CD8-positive, alpha-beta memory T cell (primary cell): ENCODE results near the gene MCAT. TPM values are rescaled to one million over a fixed set of nuclear protein-coding genes. Genes with fewer than 3 reads are reported as not detected.
"Not testable (repeated sequence)": the region's sequence is repeated elsewhere in the genome, so short reads cannot be mapped to it uniquely, and the experiment has no call there.

Experiments
- CTCF ChIA-PET: fragments of 350-600 bp; sonication (Branson Sonifier 250); formaldehyde crosslinking; loops from one replicate; lab custom pipeline; 2021; ENCODE audit warnings: antibody characterized with exemption; lab: Charles Lee
- POLR2A ChIA-PET: fragments of 350-600 bp; sonication (Branson Sonifier 250); formaldehyde crosslinking; loops from one replicate; lab custom pipeline; 2021; ENCODE audit warnings: antibody characterized with exemption; lab: Charles Lee
- DNase-seq, 5 donors: peaks; one replicate each; pipeline versions ENCODE4 v3.0.0 to v3.0.0-alpha.2; 2020 to 2022; ENCODE audit warnings: mixed read lengths in 1 of 5
- H3K27ac ChIP-seq: one replicate; pipeline ENCODE4 v1.7.0; 2013; ENCODE audit warnings: low read depth, mild to moderate bottlenecking, low read length, moderate library complexity
- H3K27me3 ChIP-seq: 2 replicates; pipeline ENCODE4 v1.7.0; 2013; ENCODE audit warnings: low read length, mild to moderate bottlenecking; ENCODE audit not compliant: insufficient read depth, poor library complexity, severe bottlenecking
- H3K36me3 ChIP-seq: 2 replicates; pipeline ENCODE4 v1.7.0; 2013; ENCODE audit warnings: mild to moderate bottlenecking, low read length, moderate library complexity; ENCODE audit not compliant: insufficient read depth
- H3K4me1 ChIP-seq: 2 replicates; pipeline ENCODE4 v1.7.0; 2013; ENCODE audit warnings: mild to moderate bottlenecking, low read length, moderate library complexity; ENCODE audit not compliant: insufficient read depth
- H3K4me3 ChIP-seq: 2 replicates; pipeline ENCODE4 v1.7.0; 2013; ENCODE audit warnings: mild to moderate bottlenecking, low read length
- H3K9me3 ChIP-seq: 2 replicates; pipeline ENCODE4 v1.7.0; 2013; ENCODE audit warnings: mild to moderate bottlenecking, low read length
- H3K27ac Mint-ChIP-seq, 8 donors: one replicate each; pipeline ENCODE4 v1.8.0; 2020 to 2021; ENCODE audit warnings: mixed read lengths in 8 of 8, mild to moderate bottlenecking in 6 of 8, inconsistent platforms in 3 of 8, moderate library complexity in 3 of 8
- H3K27me3 Mint-ChIP-seq, 2 donors: one replicate each; pipeline ENCODE4 v1.8.0; 2020 to 2021; ENCODE audit warnings: mixed read lengths in 2 of 2, mild to moderate bottlenecking in 1 of 2, moderate library complexity in 1 of 2
- H3K36me3 Mint-ChIP-seq, 3 donors: one replicate each; pipeline ENCODE4 v1.8.0; 2020 to 2021; ENCODE audit warnings: mixed read lengths in 3 of 3, inconsistent platforms in 1 of 3, mild to moderate bottlenecking in 1 of 3
- H3K4me1 Mint-ChIP-seq, 3 donors: one replicate each; pipeline ENCODE4 v1.8.0; 2020 to 2021; ENCODE audit warnings: mixed read lengths in 3 of 3, inconsistent platforms in 1 of 3, mild to moderate bottlenecking in 1 of 3
- H3K4me3 Mint-ChIP-seq, 7 donors: one replicate each; pipeline ENCODE4 v1.8.0; 2020 to 2021; ENCODE audit warnings: mixed read lengths in 7 of 7, mild to moderate bottlenecking in 6 of 7, moderate library complexity in 4 of 7, inconsistent platforms in 2 of 7
- H3K9me3 Mint-ChIP-seq, 5 donors: one replicate each; pipeline ENCODE4 v1.8.0; 2020 to 2022; ENCODE audit warnings: mixed read lengths in 5 of 5, mild to moderate bottlenecking in 3 of 5, moderate library complexity in 2 of 5, inconsistent platforms in 1 of 5
- polyA plus RNA-seq: library from polyadenylated mRNA; unstranded; fragments of 300-500 nt; fragmentation: Illumina TruSeq; gene quantifications from one replicate; pipeline ENCODE4 v1.2.3, GENCODE V29; 2021
- total RNA-seq, 2 experiments: library from RNA; stranded (reverse); gene quantifications; one replicate each; pipeline ENCODE4 v1.2.3, GENCODE V29; 2021

The MCAT gene
- total and polyA plus RNA-seq, 3 experiments from 2014 or later: 9.7 to 29.3 (median 28.4) TPM

- H3K27me3 Mint-ChIP-seq: peaks cover 1 to 2% of the 10 kb centered on the region in 2 donors
- peaks cover 17% of the 10 kb centered on the region for H3K4me1 ChIP-seq
These were observed 4.6 kb upstream of the MCAT start for GRCh38 chr22:43147821-43148220.

GRCh38 chr22:43146332-43146731 is 3.1 kb upstream of the MCAT start:
- H3K4me3 ChIP-seq, H3K9me3 ChIP-seq, H3K27me3 ChIP-seq, DNase-seq, H3K9me3 Mint-ChIP-seq, H3K27ac Mint-ChIP-seq, H3K36me3 Mint-ChIP-seq, H3K36me3 ChIP-seq, POLR2A ChIA-PET, H3K27ac ChIP-seq, H3K27me3 Mint-ChIP-seq: not testable (repeated sequence)
- CTCF ChIA-PET: interaction anchor here (1.0 kb wide), 1 partner anchor 60 kb away, joined by 3 read pairs; no protein-coding TSS in a partner anchor
- H3K4me1 ChIP-seq: peaks cover 19% of the 10 kb centered on the region
- Mint-ChIP-seq H3K4me1 (peaks cover 14 to 28% (median 20%) of the 10 kb centered on the region in 3 donors), H3K4me3 (peak overlapping the region in 1 of 7 donors; percentile 40)

More at GRCh38 chr22:43147821-43148220, 4.6 kb upstream of the MCAT start:
- no peaks in the 10 kb centered on the region for H3K36me3 ChIP-seq
- H3K27ac Mint-ChIP-seq: peak overlapping the region in 2 of 8 donors; percentile 44 to 59
- ChIA-PET POLR2A (no interaction called here), CTCF (interaction anchor here (0.7 kb wide), 1 partner anchor 10 kb away, joined by 3 read pairs; no protein-coding TSS in a partner anchor)
- H3K36me3 Mint-ChIP-seq: peaks cover 0 to 6% (median 0%) of the 10 kb centered on the region in 3 donors
- no peak overlapping the region for H3K27ac ChIP-seq
- no peaks in the 10 kb centered on the region for H3K27me3 ChIP-seq
- no peaks in the 10 kb centered on the region for H3K9me3 ChIP-seq
- DNase-seq: no peak
- peak overlapping the region in 2 of 7 donors; percentile 81 to 85 for H3K4me3 Mint-ChIP-seq
- H3K4me3 ChIP-seq: no peak overlapping the region
- no peaks in the 10 kb centered on the region for H3K9me3 Mint-ChIP-seq
- H3K4me1 Mint-ChIP-seq: peaks cover 12 to 28% (median 13%) of the 10 kb centered on the region in 3 donors

GRCh38 chr22:43145371-43145770 is 2.2 kb upstream of the MCAT start:
- H3K4me3 ChIP-seq, H3K27ac Mint-ChIP-seq, H3K27me3 Mint-ChIP-seq, H3K27me3 ChIP-seq, H3K9me3 Mint-ChIP-seq, H3K27ac ChIP-seq, H3K9me3 ChIP-seq, H3K36me3 ChIP-seq, POLR2A ChIA-PET, DNase-seq: not testable (repeated sequence)
- H3K4me1 Mint-ChIP-seq: peaks cover 12 to 30% (median 23%) of the 10 kb centered on the region in 3 donors
- H3K4me3 Mint-ChIP-seq: peak overlapping the region in 1 of 7 donors; percentile 75
- peaks cover 0 to 12% (median 0%) of the 10 kb centered on the region in 3 donors for H3K36me3 Mint-ChIP-seq
- H3K4me1 ChIP-seq: peaks cover 14% of the 10 kb centered on the region
- CTCF ChIA-PET: interaction anchor here (1.1 to 1.5 kb wide), 2 partner anchors 9 to 43 kb away, joined by 3 to 5 read pairs; no protein-coding TSS in a partner anchor

GRCh38 chr22:43144949-43145348 is 1.8 kb upstream of the MCAT start:
- no peaks in the 10 kb centered on the region for H3K9me3 ChIP-seq
- H3K27ac ChIP-seq: no peak overlapping the region
- H3K4me3 Mint-ChIP-seq: peak overlapping the region in 3 of 7 donors; percentile 23 to 75 (median 46)
- no peaks in the 10 kb centered on the region for H3K27me3 ChIP-seq
- H3K27ac Mint-ChIP-seq: peak overlapping the region in 3 of 8 donors; percentile 17 to 76 (median 48)
- H3K36me3 Mint-ChIP-seq: peaks cover 0 to 16% (median 0%) of the 10 kb centered on the region in 3 donors
- POLR2A ChIA-PET: no interaction called here
- peaks cover 11 to 30% (median 23%) of the 10 kb centered on the region in 3 donors for H3K4me1 Mint-ChIP-seq
- H3K4me3 ChIP-seq: no peak overlapping the region
- peaks cover 14% of the 10 kb centered on the region for H3K4me1 ChIP-seq
- no peak for DNase-seq
- no peaks in the 10 kb centered on the region for H3K36me3 ChIP-seq
- H3K9me3 Mint-ChIP-seq: no peaks in the 10 kb centered on the region
- CTCF ChIA-PET: interaction anchor here (1.1 to 1.5 kb wide), 2 partner anchors 9 to 43 kb away, joined by 3 to 5 read pairs; no protein-coding TSS in a partner anchor
- peaks cover 1 to 2% of the 10 kb centered on the region in 2 donors for H3K27me3 Mint-ChIP-seq

GRCh38 chr22:43136801-43137200 is 6.4 kb downstream of the MCAT start:
- no peaks in the 10 kb centered on the region for H3K27me3 ChIP-seq
- H3K4me3 ChIP-seq: no peak overlapping the region
- no peak for DNase-seq
- H3K36me3 ChIP-seq: no peaks in the 10 kb centered on the region
- ChIA-PET POLR2A (no interaction called here), CTCF (interaction anchor here (1.0 to 1.4 kb wide), 2 partner anchors 8 to 109 kb away, joined by 3 read pairs; no protein-coding TSS in a partner anchor)
- Mint-ChIP-seq H3K36me3 (peaks cover 4 to 79% (median 9%) of the 10 kb centered on the region in 3 donors), H3K27ac (no peak overlapping the region), H3K4me3 (no peak overlapping the region), H3K9me3 (no peaks in the 10 kb centered on the region), H3K27me3 (no peaks in the 10 kb centered on the region), H3K4me1 (peaks cover 5 to 17% (median 12%) of the 10 kb centered on the region in 3 donors)
- H3K4me1 ChIP-seq: peaks cover under 1% of the 10 kb centered on the region
- H3K9me3 ChIP-seq: no peaks in the 10 kb centered on the region
- no peak overlapping the region for H3K27ac ChIP-seq

GRCh38 chr22:43136255-43136654 is 6.9 kb downstream of the MCAT start:
- Mint-ChIP-seq H3K27me3 (no peaks in the 10 kb centered on the region), H3K4me3 (no peak overlapping the region), H3K27ac (peak overlapping the region in 1 of 8 donors; percentile 66), H3K4me1 (peaks cover 5 to 12% (median 6%) of the 10 kb centered on the region in 3 donors), H3K9me3 (no peaks in the 10 kb centered on the region), H3K36me3 (peaks cover 4 to 82% (median 9%) of the 10 kb centered on the region in 3 donors)
- DNase-seq: peak in 4 of 5 donors; percentile 20 to 63 (median 33)
- POLR2A ChIA-PET: no interaction called here
- Histone ChIP-seq H3K4me1 (no peaks in the 10 kb centered on the region), H3K4me3 (no peak overlapping the region), H3K27ac (no peak overlapping the region), H3K9me3 (no peaks in the 10 kb centered on the region), H3K27me3 (no peaks in the 10 kb centered on the region), H3K36me3 (no peaks in the 10 kb centered on the region)
- CTCF ChIA-PET: interaction anchor here (1.0 to 1.4 kb wide), 2 partner anchors 9 to 108 kb away, joined by 3 read pairs; no protein-coding TSS in a partner anchor

GRCh38 chr22:43135565-43135964 is 7.6 kb downstream of the MCAT start:
- no peak overlapping the region for H3K4me3 ChIP-seq
- H3K27ac Mint-ChIP-seq: peak overlapping the region in 1 of 8 donors; percentile 47
- H3K4me1 ChIP-seq: no peaks in the 10 kb centered on the region
- H3K36me3 Mint-ChIP-seq: peaks cover 4 to 75% (median 9%) of the 10 kb centered on the region in 3 donors
- H3K36me3 ChIP-seq: no peaks in the 10 kb centered on the region
- H3K27me3 Mint-ChIP-seq: no peaks in the 10 kb centered on the region
- ChIA-PET CTCF (interaction anchor here (1.0 to 1.4 kb wide), 2 partner anchors 9 to 107 kb away, joined by 3 read pairs; no protein-coding TSS in a partner anchor), POLR2A (no interaction called here)
- H3K27me3 ChIP-seq: no peaks in the 10 kb centered on the region
- H3K9me3 Mint-ChIP-seq: no peaks in the 10 kb centered on the region
- no peak overlapping the region for H3K27ac ChIP-seq
- H3K9me3 ChIP-seq: no peaks in the 10 kb centered on the region
- DNase-seq: no peak
- peaks cover 0 to 5% (median under 1%) of the 10 kb centered on the region in 3 donors for H3K4me1 Mint-ChIP-seq
- H3K4me3 Mint-ChIP-seq: no peak overlapping the region

- POLR2A ChIA-PET: no interaction called here
- Histone ChIP-seq H3K36me3 (no peaks in the 10 kb centered on the region), H3K27ac (no peak overlapping the region), H3K4me1 (no peaks in the 10 kb centered on the region), H3K27me3 (no peaks in the 10 kb centered on the region), H3K9me3 (no peaks in the 10 kb centered on the region), H3K4me3 (no peak overlapping the region)
- H3K27me3 Mint-ChIP-seq: no peaks in the 10 kb centered on the region
- DNase-seq: no peak
- H3K9me3 Mint-ChIP-seq: no peaks in the 10 kb centered on the region
- CTCF ChIA-PET: no interaction called here
- peak overlapping the region in 1 of 8 donors; percentile 57 for H3K27ac Mint-ChIP-seq
- no peak overlapping the region for H3K4me3 Mint-ChIP-seq
- peaks cover 0 to 3% (median 0%) of the 10 kb centered on the region in 3 donors for H3K4me1 Mint-ChIP-seq
- peaks cover 4 to 68% (median 9%) of the 10 kb centered on the region in 3 donors for H3K36me3 Mint-ChIP-seq
These were observed 8.6 kb downstream of the MCAT start for GRCh38 chr22:43134553-43134952.
